SU-DHL-6 (cell line): ENCODE measurements around the gene GNAQ.

Experiments used
- H2AFZ ChIP-seq: fragments of 200-600 bp; sonication (generic); 2 replicates; pipeline ENCODE4 v1.6.1; 2014; ENCODE audit warnings: low read depth, mild to moderate bottlenecking, moderate library complexity, mixed read lengths, antibody characterized with exemption, low read length; ENCODE audit not compliant: severe bottlenecking
- H3F3A ChIP-seq: fragments of 200-600 bp; shearing (Covaris generic); 2 replicates; pipeline ENCODE4 v1.6.0; 2016; ENCODE audit warnings: antibody characterized with exemption, mild to moderate bottlenecking; ENCODE audit not compliant: insufficient read depth
- H3K27ac ChIP-seq: fragments of 200-600 bp; sonication (generic); 2 replicates; pipeline ENCODE4 v1.5.1; 2016; ENCODE audit warnings: low read depth, mild to moderate bottlenecking, low read length, moderate library complexity, mixed read lengths
- H3K27me3 ChIP-seq: fragments of 200-600 bp; sonication (generic), shearing (Covaris generic); 2 replicates; pipeline ENCODE4 v1.6.0; 2014; ENCODE audit warnings: mild to moderate bottlenecking, low read length
- H3K36me3 ChIP-seq: fragments of 200-600 bp; sonication (generic); 2 replicates; pipeline ENCODE4 v1.6.1; 2014; ENCODE audit warnings: mild to moderate bottlenecking, low read length, mixed read lengths
- H3K4me2 ChIP-seq: fragments of 300-600, 200-600 bp; shearing (Covaris generic), sonication (generic); 2 replicates; pipeline ENCODE4 v1.6.0; 2014; ENCODE audit warnings: low read length, low read depth, mild to moderate bottlenecking; ENCODE audit not compliant: poor library complexity, severe bottlenecking
- H3K4me3 ChIP-seq: fragments of 200-600 bp; sonication (generic); 2 replicates; pipeline ENCODE4 v1.5.1; 2014; ENCODE audit warnings: antibody characterized with exemption, low read length, mild to moderate bottlenecking, mixed read lengths; ENCODE audit not compliant: insufficient read depth, poor library complexity, severe bottlenecking
- H3K79me2 ChIP-seq: fragments of 200-600 bp; sonication (generic); 2 replicates; pipeline ENCODE4 v1.6.1; 2014; ENCODE audit warnings: mild to moderate bottlenecking, low read length, moderate library complexity; ENCODE audit not compliant: insufficient read depth
- H3K9ac ChIP-seq: fragments of 200-600 bp; sonication (generic); 2 replicates; pipeline ENCODE4 v1.7.0; 2014; ENCODE audit warnings: mild to moderate bottlenecking, low read length
- H3K9me2 ChIP-seq: fragments of 200-600 bp; sonication (generic); replicated peaks from 2 replicates; pipeline ENCODE4 v1.6.1; 2014; ENCODE audit warnings: low read length; ENCODE audit not compliant: insufficient read depth
- H3K9me3 ChIP-seq: fragments of 200-600 bp; sonication (generic); 2 replicates; pipeline ENCODE4 v1.6.1; 2014; ENCODE audit warnings: low read length, mixed read lengths; ENCODE audit not compliant: insufficient read depth
- H4K20me1 ChIP-seq: fragments of 200-600 bp; sonication (generic); 2 replicates; pipeline ENCODE4 v1.6.1; 2014; ENCODE audit warnings: low read depth, mild to moderate bottlenecking, antibody characterized with exemption, low read length, moderate library complexity, mixed read lengths
- CTCF ChIP-seq: fragments of 200-600 bp; sonication (generic); IDR thresholded peaks from one replicate; pipeline ENCODE4 v1.5.1; 2017; ENCODE audit warnings: antibody characterized with exemption, mild to moderate bottlenecking, low read length, moderate library complexity; ENCODE audit not compliant: insufficient read depth, poor library complexity, severe bottlenecking
- EZH2phosphoT487 ChIP-seq: fragments of 200-600 bp; sonication (generic), shearing (Covaris generic); conservative IDR thresholded peaks from 2 replicates; pipeline ENCODE4 v1.6.1; 2018; ENCODE audit warnings: mild to moderate bottlenecking, antibody characterized with exemption, low read length, moderate library complexity, mixed read lengths

Gene GNAQ

GRCh38 chr9:77807846-77808750 is 223.5 kb downstream of the GNAQ start:
- Histone ChIP-seq H3K4me2 (no peak overlapping the region), H3K27ac (no peak overlapping the region), H3K79me2 (no peaks in the 10 kb centered on the region), H3F3A (no peaks in the 10 kb centered on the region), H4K20me1 (no peaks in the 10 kb centered on the region), H2AFZ (no peak overlapping the region), H3K9ac (no peak overlapping the region), H3K4me3 (no peak overlapping the region), H3K9me2 (no peaks in the 10 kb centered on the region), H3K27me3 (no peaks in the 10 kb centered on the region), H3K36me3 (no peaks in the 10 kb centered on the region), H3K9me3 (no peaks in the 10 kb centered on the region)
- no peak for TF ChIP-seq CTCF

GRCh38 chr9:77807281-77807683 is 224.3 kb downstream of the GNAQ start:
- Histone ChIP-seq H2AFZ (no peak overlapping the region), H4K20me1 (no peaks in the 10 kb centered on the region), H3K36me3 (no peaks in the 10 kb centered on the region), H3K9me2 (no peaks in the 10 kb centered on the region), H3K27me3 (no peaks in the 10 kb centered on the region), H3K4me3 (no peak overlapping the region), H3K79me2 (no peaks in the 10 kb centered on the region), H3K9ac (no peak overlapping the region), H3F3A (no peaks in the 10 kb centered on the region), H3K4me2 (no peak overlapping the region), H3K27ac (no peak overlapping the region), H3K9me3 (no peaks in the 10 kb centered on the region)
- TF ChIP-seq EZH2phosphoT487 (no peak), CTCF (no peak)

GRCh38 chr9:77806741-77807140 is 224.9 kb downstream of the GNAQ start:
- no peaks in the 10 kb centered on the region for H3F3A ChIP-seq
- no peak overlapping the region for H3K4me3 ChIP-seq
- no peaks in the 10 kb centered on the region for H4K20me1 ChIP-seq
- no peaks in the 10 kb centered on the region for H3K36me3 ChIP-seq
- H3K9me2 ChIP-seq, result no peaks in the 10 kb centered on the region
- no peak overlapping the region for H3K9ac ChIP-seq
- no peak overlapping the region for H3K27ac ChIP-seq
- no peak overlapping the region for H3K4me2 ChIP-seq
- no peak overlapping the region for H2AFZ ChIP-seq
- no peaks in the 10 kb centered on the region for H3K79me2 ChIP-seq
- H3K9me3 ChIP-seq, result no peaks in the 10 kb centered on the region
- TF ChIP-seq CTCF, result no peak
- no peak for TF ChIP-seq EZH2phosphoT487
- no peaks in the 10 kb centered on the region for H3K27me3 ChIP-seq
